OCI-LY3 (cell line): ENCODE results near the gene RAB31.

Experiments
- EZH2phosphoT487 ChIP-seq: fragments of 200-600 bp; shearing (Covaris generic); IDR thresholded peaks from 2 replicates; pipeline ENCODE4 v1.6.1; 2018; ENCODE audit warnings: antibody characterized with exemption, mixed run types, low read depth
- TF ChIP-seq, protein P1 (sequence below): fragments of 200-600, 300-600 bp; sonication (generic); IDR thresholded peaks from 2 replicates; pipeline ENCODE4 v1.5.1; 2014; ENCODE audit warnings: antibody characterized with exemption, low read length, low read depth

DNA sequence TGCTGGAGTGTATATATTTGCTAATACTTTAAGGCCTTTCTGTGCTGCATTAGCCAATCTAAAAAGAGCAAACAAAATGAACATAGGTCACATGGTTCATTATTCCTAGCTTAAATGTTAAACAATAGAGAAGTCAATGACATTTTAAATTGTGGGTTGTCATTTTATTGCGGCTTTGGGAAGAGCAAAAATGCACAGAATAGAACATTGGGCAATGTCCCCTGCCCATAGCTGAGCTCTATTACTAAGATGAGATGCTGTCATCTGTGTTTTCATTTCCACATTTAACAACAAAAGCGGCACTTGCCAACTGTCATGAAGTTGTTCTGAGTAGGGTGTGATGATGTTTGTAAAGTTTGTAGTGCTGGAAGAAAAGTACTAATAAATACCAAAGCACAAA is 202.6 kb downstream of the RAB31 start:
- TF ChIP-seq, protein P1, sequence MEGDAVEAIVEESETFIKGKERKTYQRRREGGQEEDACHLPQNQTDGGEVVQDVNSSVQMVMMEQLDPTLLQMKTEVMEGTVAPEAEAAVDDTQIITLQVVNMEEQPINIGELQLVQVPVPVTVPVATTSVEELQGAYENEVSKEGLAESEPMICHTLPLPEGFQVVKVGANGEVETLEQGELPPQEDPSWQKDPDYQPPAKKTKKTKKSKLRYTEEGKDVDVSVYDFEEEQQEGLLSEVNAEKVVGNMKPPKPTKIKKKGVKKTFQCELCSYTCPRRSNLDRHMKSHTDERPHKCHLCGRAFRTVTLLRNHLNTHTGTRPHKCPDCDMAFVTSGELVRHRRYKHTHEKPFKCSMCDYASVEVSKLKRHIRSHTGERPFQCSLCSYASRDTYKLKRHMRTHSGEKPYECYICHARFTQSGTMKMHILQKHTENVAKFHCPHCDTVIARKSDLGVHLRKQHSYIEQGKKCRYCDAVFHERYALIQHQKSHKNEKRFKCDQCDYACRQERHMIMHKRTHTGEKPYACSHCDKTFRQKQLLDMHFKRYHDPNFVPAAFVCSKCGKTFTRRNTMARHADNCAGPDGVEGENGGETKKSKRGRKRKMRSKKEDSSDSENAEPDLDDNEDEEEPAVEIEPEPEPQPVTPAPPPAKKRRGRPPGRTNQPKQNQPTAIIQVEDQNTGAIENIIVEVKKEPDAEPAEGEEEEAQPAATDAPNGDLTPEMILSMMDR: no peak
- no peak for TF ChIP-seq EZH2phosphoT487
